A549 (cell line): Measurements from ENCODE around the gene FDX2.

Experiments used
- JUN ChIP-seq, 2 experiments: fragments of >200 bp; sonication (Bioruptor Twin); formaldehyde crosslinking; IDR thresholded peaks; 2 replicates in 1 of 2; 3 replicates in 1 of 2; pipeline ENCODE4 v1.6.1; 2016 to 2017
- PHF8 ChIP-seq: fragments of 200-600 bp; sonication (generic); IDR thresholded peaks from 2 replicates; pipeline ENCODE4 v1.6.1; 2016; ENCODE audit warnings: low read depth, mild to moderate bottlenecking, antibody characterized with exemption, moderate library complexity, borderline replicate concordance
- SMC3 ChIP-seq: fragments of >200 bp; sonication (Bioruptor Twin); formaldehyde crosslinking; IDR thresholded peaks from 3 replicates; pipeline ENCODE4 v1.6.1; 2018; ENCODE audit warnings: inconsistent platforms
- TF ChIP-seq, protein P1 (sequence below): fragments of >200 bp; sonication (Bioruptor Twin); formaldehyde crosslinking; IDR thresholded peaks from 3 replicates; pipeline ENCODE4 v1.5.1; 2016

GRCh38 chr19:10306327-10306726, 9.5 kb downstream of the FDX2 start:
- TF ChIP-seq, protein P1, sequence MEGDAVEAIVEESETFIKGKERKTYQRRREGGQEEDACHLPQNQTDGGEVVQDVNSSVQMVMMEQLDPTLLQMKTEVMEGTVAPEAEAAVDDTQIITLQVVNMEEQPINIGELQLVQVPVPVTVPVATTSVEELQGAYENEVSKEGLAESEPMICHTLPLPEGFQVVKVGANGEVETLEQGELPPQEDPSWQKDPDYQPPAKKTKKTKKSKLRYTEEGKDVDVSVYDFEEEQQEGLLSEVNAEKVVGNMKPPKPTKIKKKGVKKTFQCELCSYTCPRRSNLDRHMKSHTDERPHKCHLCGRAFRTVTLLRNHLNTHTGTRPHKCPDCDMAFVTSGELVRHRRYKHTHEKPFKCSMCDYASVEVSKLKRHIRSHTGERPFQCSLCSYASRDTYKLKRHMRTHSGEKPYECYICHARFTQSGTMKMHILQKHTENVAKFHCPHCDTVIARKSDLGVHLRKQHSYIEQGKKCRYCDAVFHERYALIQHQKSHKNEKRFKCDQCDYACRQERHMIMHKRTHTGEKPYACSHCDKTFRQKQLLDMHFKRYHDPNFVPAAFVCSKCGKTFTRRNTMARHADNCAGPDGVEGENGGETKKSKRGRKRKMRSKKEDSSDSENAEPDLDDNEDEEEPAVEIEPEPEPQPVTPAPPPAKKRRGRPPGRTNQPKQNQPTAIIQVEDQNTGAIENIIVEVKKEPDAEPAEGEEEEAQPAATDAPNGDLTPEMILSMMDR, result no peak
- TF ChIP-seq PHF8 (no peak), SMC3 (no peak), JUN (IDR thresholded peaks at IDR 0.05) (no peak)
